A549 (cell line): ENCODE measurements around the gene PSMB4. TPM values are rescaled to one million over a fixed set of nuclear protein-coding genes. Genes with fewer than 3 reads are reported as not detected.
A peak's percentile ranks its signal among the peaks of the same experiment; 100 is the strongest.
"Not testable (repeated sequence)": the region's sequence is repeated elsewhere in the genome, so short reads cannot be mapped to it uniquely, and the experiment has no call there.

Experiments used
- ATAC-seq, 2 experiments: fragments of 200-7000 bp in 1 of 2; fragments of >200 bp in 1 of 2; cut with Nextera tagmentation in 1 of 2; cut with Tn5 transposase in 1 of 2; 3 replicates each; pipeline versions ENCODE4 v1.8.0 to v1.9.1; 2018 to 2020; ENCODE audit warnings: mild to moderate bottlenecking in 1 of 2, moderate library complexity in 1 of 2
- CTCF ChIA-PET: fragments of 300-600 bp; sonication (Branson Sonifier 250); formaldehyde crosslinking; extraction: SDS; loops from one replicate; lab custom pipeline; 2021; ENCODE audit warnings: antibody characterized with exemption, inconsistent platforms; lab: Yijun Ruan, JAX
- POLR2A ChIA-PET: fragments of 350-600 bp; formaldehyde crosslinking; extraction: SDS; loops from one replicate; lab custom pipeline; 2021; ENCODE audit warnings: antibody characterized with exemption, inconsistent platforms; lab: Yijun Ruan, JAX
- DNase-seq, 2 experiments: peaks; one replicate each; pipeline versions ENCODE4 v3.0.0 to v3.0.0-alpha.2; 2011 to 2016; ENCODE audit warnings: low read depth in 1 of 2, low spot score in 1 of 2
- FAIRE-seq: peaks from 2 replicates; lab custom pipeline; 2011; peaks lifted over from hg19 to GRCh38; lab: Jason Lieb, UNC
- H3K27ac ChIP-seq, 2 experiments: fragments of >200 bp; sonication (Bioruptor Twin); formaldehyde crosslinking; 3 replicates each; pipeline ENCODE4 v1.5.1; 2016 to 2017
- H3K4me1 ChIP-seq: fragments of >200 bp; sonication (Bioruptor Twin); formaldehyde crosslinking; 3 replicates; pipeline ENCODE4 v1.6.1; 2016
- H3K4me2 ChIP-seq: fragments of >200 bp; sonication (Bioruptor Twin); formaldehyde crosslinking; 3 replicates; pipeline ENCODE4 v1.6.1; 2016
- H3K4me3 ChIP-seq: fragments of >200 bp; sonication (Bioruptor Twin); formaldehyde crosslinking; 3 replicates; pipeline ENCODE4 v1.5.1; 2016
- H3K9me3 ChIP-seq: fragments of >200 bp; sonication (Bioruptor Twin); formaldehyde crosslinking; 3 replicates; pipeline ENCODE4 v1.6.1; 2016
- CEBPB ChIP-seq, 2 experiments: fragments of >200 bp in 1 of 2; sonication (Bioruptor Twin) in 1 of 2; formaldehyde crosslinking in 1 of 2; IDR thresholded peaks; 2 replicates each; pipeline ENCODE4 v1.6.1; 2012 to 2016
- CTCF ChIP-seq: fragments of >200 bp; sonication (Bioruptor Twin); formaldehyde crosslinking; IDR thresholded peaks from 3 replicates; pipeline ENCODE4 v1.5.1; 2016
- EP300 ChIP-seq, 2 experiments: fragments of >200 bp; sonication (Bioruptor Twin); formaldehyde crosslinking; IDR thresholded peaks; 2 replicates in 1 of 2; 3 replicates in 1 of 2; pipeline ENCODE4 v1.6.1; 2016 to 2017
- GATA3 ChIP-seq: IDR thresholded peaks from 2 replicates; pipeline ENCODE4 v1.6.1; 2012; ENCODE audit warnings: borderline replicate concordance
- HEYL ChIP-seq: fragments of 250-450 bp; sonication (Bioruptor Pico); IDR thresholded peaks from 2 replicates; pipeline ENCODE4 v1.8.0; 2021; ENCODE audit warnings: mild to moderate bottlenecking, moderate library complexity
- HOXB5 ChIP-seq: fragments of 250-450 bp; sonication (Bioruptor Pico); IDR thresholded peaks from 2 replicates; pipeline ENCODE4 v1.5.0; 2020; ENCODE audit warnings: mild to moderate bottlenecking, moderate library complexity
- KDM5A ChIP-seq: fragments of 200-600 bp; sonication (generic); IDR thresholded peaks from 2 replicates; pipeline ENCODE4 v1.6.1; 2016; ENCODE audit warnings: antibody characterized with exemption, mild to moderate bottlenecking
- MAFK ChIP-seq: fragments of 450-650 bp; IDR thresholded peaks from 2 replicates; pipeline ENCODE4 v1.6.1; 2014; ENCODE audit not compliant: partially characterized antibody
- MAX ChIP-seq: IDR thresholded peaks from 2 replicates; pipeline ENCODE4 v1.6.1; 2012
- MAZ ChIP-seq: fragments of 150-350 bp; IDR thresholded peaks from 2 replicates; pipeline ENCODE4 v1.6.1; 2014; ENCODE audit warnings: antibody characterized with exemption, low read depth, low read length, borderline replicate concordance
- NR3C1 ChIP-seq: fragments of >200 bp; sonication (Bioruptor Twin); formaldehyde crosslinking; IDR thresholded peaks from 3 replicates; pipeline ENCODE4 v1.6.1; 2017
- RARB ChIP-seq: fragments of 250-450 bp; sonication (Bioruptor Pico); IDR thresholded peaks from 2 replicates; pipeline ENCODE4 v1.8.0; 2021; ENCODE audit warnings: mild to moderate bottlenecking, moderate library complexity
- WGBS: methylation state at CpG from one replicate; pipeline ENCODE4 v1.1.6; 2017; ENCODE audit errors: missing lambda C conversion rate; 5-methylcytosine and 5-hydroxymethylcytosine counted together
- polyA plus RNA-seq, 4 experiments: library from polyadenylated mRNA; depleted of rRNA in 3 of 4; stranded (reverse); fragments of >200 nt; fragmentation: RNase III in 1 of 4; extraction: RNeasy Plus Mini Kit Qiagen cat#74134 plus additional on column Dnase treatment in 1 of 4; gene quantifications; 2 replicates in 3 of 4; 3 replicates in 1 of 4; pipeline ENCODE4 v1.2.3, GENCODE V29; 2011 to 2017
- TF ChIP-seq, protein P1 (sequence below): fragments of >200 bp; sonication (Bioruptor Twin); formaldehyde crosslinking; IDR thresholded peaks from 3 replicates; pipeline ENCODE4 v1.6.1; 2016
- TF ChIP-seq, protein P2 (sequence below): IDR thresholded peaks from 2 replicates; pipeline ENCODE4 v1.6.1; 2012

PSMB4 gene
- polyA plus RNA-seq, 2 of the 4 experiments (the other 2 are of a cell fraction) = 383 to 405 TPM

DNA sequence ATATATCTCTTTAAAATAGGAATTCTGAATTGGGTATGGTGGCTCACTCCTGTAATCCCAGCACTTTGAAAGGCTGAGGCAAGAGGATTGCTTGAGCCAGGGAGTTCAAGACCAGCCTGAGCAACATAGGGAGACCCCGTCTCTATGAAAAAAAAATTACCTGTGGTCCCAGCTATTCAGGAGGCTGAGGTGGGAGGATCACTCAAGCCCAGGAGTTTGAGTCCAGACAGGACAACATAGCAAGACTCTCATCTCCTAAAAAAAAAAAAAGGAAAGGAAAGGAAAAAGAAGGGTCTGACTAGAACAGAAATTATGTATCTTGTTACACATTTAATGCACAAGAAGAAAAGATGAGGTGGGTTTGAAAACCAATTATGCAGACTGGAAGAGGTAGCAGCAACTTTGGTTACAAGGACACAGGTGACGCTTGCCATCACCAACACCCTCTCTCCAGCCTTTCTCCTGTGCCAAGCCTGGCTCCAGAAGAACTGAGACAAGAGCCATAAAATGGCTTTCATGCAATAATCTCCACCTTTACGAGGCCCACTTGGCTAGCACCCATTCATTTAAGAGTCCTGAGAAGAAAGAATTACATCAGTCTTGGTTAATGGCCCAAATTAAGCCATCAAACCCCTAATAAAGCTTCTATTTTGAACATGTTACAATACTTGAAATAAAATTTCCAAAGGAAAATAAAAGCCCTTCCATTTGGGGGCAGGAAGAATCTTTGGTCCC is 22.1 kb upstream of the PSMB4 start (continued):
- TF ChIP-seq CTCF (no peak), MAFK (no peak), MAZ (no peak)

DNA sequence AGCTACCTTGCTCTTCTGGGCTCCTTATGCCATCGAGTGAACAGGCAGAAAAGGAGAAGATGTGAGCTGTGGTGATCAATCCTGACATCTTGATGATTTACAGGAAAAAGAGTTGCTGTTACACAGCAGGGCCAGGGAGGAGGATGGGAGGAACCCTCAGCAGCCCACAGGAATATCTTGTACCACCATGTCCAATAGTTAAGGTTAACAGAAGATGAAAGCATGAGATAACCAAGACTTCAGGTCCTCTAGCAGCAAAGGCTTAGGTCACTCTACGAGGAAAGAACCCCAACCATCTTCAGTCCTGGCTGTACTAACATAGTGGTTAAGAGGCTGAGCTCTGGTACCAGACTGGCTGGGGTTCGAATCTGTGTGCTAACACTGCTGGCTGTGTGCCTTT is 14.8 kb upstream of the PSMB4 start:
- no peak for TF ChIP-seq CEBPB (IDR thresholded peaks at IDR 0.05)
- TF ChIP-seq EP300 (IDR thresholded peaks at IDR 0.05) = no peak
- no peak for TF ChIP-seq MAX
- no peak for TF ChIP-seq CTCF
- TF ChIP-seq, protein P1, sequence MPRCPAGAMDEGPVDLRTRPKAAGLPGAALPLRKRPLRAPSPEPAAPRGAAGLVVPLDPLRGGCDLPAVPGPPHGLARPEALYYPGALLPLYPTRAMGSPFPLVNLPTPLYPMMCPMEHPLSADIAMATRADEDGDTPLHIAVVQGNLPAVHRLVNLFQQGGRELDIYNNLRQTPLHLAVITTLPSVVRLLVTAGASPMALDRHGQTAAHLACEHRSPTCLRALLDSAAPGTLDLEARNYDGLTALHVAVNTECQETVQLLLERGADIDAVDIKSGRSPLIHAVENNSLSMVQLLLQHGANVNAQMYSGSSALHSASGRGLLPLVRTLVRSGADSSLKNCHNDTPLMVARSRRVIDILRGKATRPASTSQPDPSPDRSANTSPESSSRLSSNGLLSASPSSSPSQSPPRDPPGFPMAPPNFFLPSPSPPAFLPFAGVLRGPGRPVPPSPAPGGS = no peak
- TF ChIP-seq KDM5A = no peak
- TF ChIP-seq RARB (CRISPR knock-in tag) = no peak
- no peak for TF ChIP-seq NR3C1
- TF ChIP-seq MAFK = no peak
- no peak for TF ChIP-seq HOXB5 (CRISPR knock-in tag)
- CTCF ChIA-PET = interaction anchor here (0.8 to 2.4 kb wide), 5 partner anchors 9 to 84 kb away, joined by 3 to 11 read pairs (median 7); no protein-coding TSS in a partner anchor
- FAIRE-seq = no peak
- Histone ChIP-seq H3K4me1 (no peaks in the 10 kb centered on the region), H3K4me3 (no peak overlapping the region), H3K9me3 (no peaks in the 10 kb centered on the region), H3K27ac (no peak overlapping the region), H3K4me2 (no peak overlapping the region)
- 40% methylated on average over 3 of the region's 3 CpGs for WGBS
- peak in 1 of 2 experiments; percentile 64; a peak in 3 of 6 replicates for ATAC-seq
- POLR2A ChIA-PET = no interaction called here
- DNase-seq = no peak

DNA sequence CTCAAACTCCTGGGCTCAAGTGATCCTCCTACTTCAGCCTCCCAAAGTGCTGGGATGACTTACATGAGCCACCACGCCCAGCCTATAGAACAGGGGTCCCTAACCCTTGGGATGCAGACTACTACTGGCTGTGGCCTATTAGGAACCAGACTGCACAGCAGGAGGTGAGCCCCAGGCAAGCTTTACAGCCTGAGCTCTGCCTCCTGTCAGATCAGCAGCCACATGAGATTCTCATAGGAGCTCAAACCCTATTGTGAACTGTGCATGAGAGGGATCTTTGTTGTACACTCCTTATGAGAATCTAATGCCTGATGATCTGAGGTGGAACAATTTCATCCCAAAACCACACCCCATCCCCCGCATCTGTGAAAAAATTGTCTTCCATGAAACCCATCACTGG is 13.4 kb upstream of the PSMB4 start:
- 58% methylated on average over 2 of the region's 2 CpGs for WGBS
- POLR2A ChIA-PET = no interaction called here
- ATAC-seq = no peak

GRCh38 chr1:151390221-151391078 is 8.9 kb upstream of the PSMB4 start:
- H3K4me1 ChIP-seq, POLR2A ChIA-PET, DNase-seq, H3K4me3 ChIP-seq, CTCF ChIA-PET, H3K27ac ChIP-seq, FAIRE-seq, ATAC-seq, H3K4me2 ChIP-seq, H3K9me3 ChIP-seq: not testable (repeated sequence)
- 88% methylated on average over 22 of the region's 22 CpGs for WGBS

More for the DNA sequence above, 13.4 kb upstream of the PSMB4 start:
- H3K4me2 ChIP-seq = no peak overlapping the region
- TF ChIP-seq MAZ = no peak
- TF ChIP-seq, protein P2, sequence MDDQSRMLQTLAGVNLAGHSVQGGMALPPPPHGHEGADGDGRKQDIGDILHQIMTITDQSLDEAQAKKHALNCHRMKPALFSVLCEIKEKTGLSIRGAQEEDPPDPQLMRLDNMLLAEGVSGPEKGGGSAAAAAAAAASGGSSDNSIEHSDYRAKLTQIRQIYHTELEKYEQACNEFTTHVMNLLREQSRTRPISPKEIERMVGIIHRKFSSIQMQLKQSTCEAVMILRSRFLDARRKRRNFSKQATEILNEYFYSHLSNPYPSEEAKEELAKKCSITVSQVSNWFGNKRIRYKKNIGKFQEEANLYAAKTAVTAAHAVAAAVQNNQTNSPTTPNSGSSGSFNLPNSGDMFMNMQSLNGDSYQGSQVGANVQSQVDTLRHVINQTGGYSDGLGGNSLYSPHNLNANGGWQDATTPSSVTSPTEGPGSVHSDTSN = no peak
- no peak for TF ChIP-seq GATA3
- TF ChIP-seq KDM5A = no peak
- TF ChIP-seq HEYL (CRISPR knock-in tag) = no peak
- H3K4me1 ChIP-seq = no peaks in the 10 kb centered on the region
- H3K27ac ChIP-seq = no peak overlapping the region
- FAIRE-seq = no peak
- H3K4me3 ChIP-seq = no peak overlapping the region
- no peak for DNase-seq
- H3K9me3 ChIP-seq = no peaks in the 10 kb centered on the region
- CTCF ChIA-PET = interaction anchor here (2.4 kb wide), 1 partner anchor 45 kb away, joined by 11 read pairs; no protein-coding TSS in a partner anchor
